GM03348 (cell line): ENCODE measurements around the gene CD4.

Experiments
- DNase-seq: peaks from one replicate; pipeline ENCODE4 v3.0.0; 2012; ENCODE audit warnings: low spot score

Gene CD4

GRCh38 chr12:6778574-6779550, 10.5 kb upstream of the CD4 start:
- peak; percentile 94 for DNase-seq

GRCh38 chr12:6779708-6780432, 9.5 kb upstream of the CD4 start:
- no peak for DNase-seq

- no peak for DNase-seq
Measured at GRCh38 chr12:6780573-6780972, 8.8 kb upstream of the CD4 start.

- DNase-seq = no peak
Measured at GRCh38 chr12:6782119-6782518, 7.2 kb upstream of the CD4 start.

- DNase-seq = no peak
Measured at GRCh38 chr12:6782850-6783566, 6.3 kb upstream of the CD4 start.

GRCh38 chr12:6783828-6784227, 5.5 kb upstream of the CD4 start:
- DNase-seq = no peak

- DNase-seq = no peak
Measured at GRCh38 chr12:6784296-6784695, 5.0 kb upstream of the CD4 start.

GRCh38 chr12:6784761-6785160, 4.6 kb upstream of the CD4 start:
- no peak for DNase-seq

GRCh38 chr12:6786416-6787094, 2.8 kb upstream of the CD4 start:
- DNase-seq = no peak

- no peak for DNase-seq
Measured at GRCh38 chr12:6787309-6787708, 2.0 kb upstream of the CD4 start.

- DNase-seq = no peak
Measured at GRCh38 chr12:6790496-6791150, 1.3 kb downstream of the CD4 start.

- DNase-seq = no peak
Measured at GRCh38 chr12:6791931-6792520, 2.7 kb downstream of the CD4 start.

GRCh38 chr12:6792522-6793201, 3.3 kb downstream of the CD4 start:
- DNase-seq = no peak

- DNase-seq = no peak
Measured at GRCh38 chr12:6795088-6795487, 5.8 kb downstream of the CD4 start.

- DNase-seq = no peak
Measured at GRCh38 chr12:6796576-6796975, 7.2 kb downstream of the CD4 start.

GRCh38 chr12:6799147-6799546, 9.8 kb downstream of the CD4 start:
- no peak for DNase-seq

GRCh38 chr12:6807170-6807569, 17.8 kb downstream of the CD4 start:
- DNase-seq = no peak

- no peak for DNase-seq
Measured at GRCh38 chr12:6809056-6809455, 19.7 kb downstream of the CD4 start.

- DNase-seq = no peak
Measured at GRCh38 chr12:6810758-6811157, 21.4 kb downstream of the CD4 start.

GRCh38 chr12:6813363-6813762, 24.0 kb downstream of the CD4 start:
- DNase-seq = no peak
